C4-2B (cell line): ENCODE data around the gene ADM.

Experiments used
- ZFX ChIP-seq: fragments of 450-650 bp; IDR thresholded peaks from 2 replicates; pipeline ENCODE4 v1.6.1; 2017
- TF ChIP-seq, protein P1 (sequence below): fragments of 450-650 bp; conservative IDR thresholded peaks from 2 replicates; pipeline ENCODE4 v1.5.1; 2017; ENCODE audit warnings: mild to moderate bottlenecking

DNA sequence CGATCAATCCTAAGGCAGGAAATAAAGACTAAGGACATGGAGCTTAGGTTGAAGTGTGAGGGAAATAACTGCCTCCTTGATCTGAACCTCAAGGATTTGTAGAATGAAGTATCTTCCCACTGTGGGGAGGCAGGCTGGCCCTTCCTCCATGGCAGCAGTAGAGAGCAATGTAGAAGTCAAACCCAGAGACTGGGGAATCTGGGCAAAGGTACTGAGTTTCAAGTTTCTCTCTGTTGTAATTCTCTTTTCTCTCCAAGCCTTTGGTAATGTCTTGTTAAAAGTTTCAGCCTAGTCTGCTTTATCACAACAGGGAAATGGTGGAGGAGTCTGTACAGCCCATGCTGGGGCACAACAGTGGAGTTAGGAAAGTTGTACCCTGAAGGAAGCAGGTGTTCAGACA lies 49.5 kb downstream of the ADM start:
- TF ChIP-seq, protein P1, sequence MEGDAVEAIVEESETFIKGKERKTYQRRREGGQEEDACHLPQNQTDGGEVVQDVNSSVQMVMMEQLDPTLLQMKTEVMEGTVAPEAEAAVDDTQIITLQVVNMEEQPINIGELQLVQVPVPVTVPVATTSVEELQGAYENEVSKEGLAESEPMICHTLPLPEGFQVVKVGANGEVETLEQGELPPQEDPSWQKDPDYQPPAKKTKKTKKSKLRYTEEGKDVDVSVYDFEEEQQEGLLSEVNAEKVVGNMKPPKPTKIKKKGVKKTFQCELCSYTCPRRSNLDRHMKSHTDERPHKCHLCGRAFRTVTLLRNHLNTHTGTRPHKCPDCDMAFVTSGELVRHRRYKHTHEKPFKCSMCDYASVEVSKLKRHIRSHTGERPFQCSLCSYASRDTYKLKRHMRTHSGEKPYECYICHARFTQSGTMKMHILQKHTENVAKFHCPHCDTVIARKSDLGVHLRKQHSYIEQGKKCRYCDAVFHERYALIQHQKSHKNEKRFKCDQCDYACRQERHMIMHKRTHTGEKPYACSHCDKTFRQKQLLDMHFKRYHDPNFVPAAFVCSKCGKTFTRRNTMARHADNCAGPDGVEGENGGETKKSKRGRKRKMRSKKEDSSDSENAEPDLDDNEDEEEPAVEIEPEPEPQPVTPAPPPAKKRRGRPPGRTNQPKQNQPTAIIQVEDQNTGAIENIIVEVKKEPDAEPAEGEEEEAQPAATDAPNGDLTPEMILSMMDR, result no peak
- no peak for TF ChIP-seq ZFX
